ENCODE results near the gene FAM120A.
"Not testable (repeated sequence)": the region's sequence is repeated elsewhere in the genome, so short reads cannot be mapped to it uniquely, and the experiment has no call there.

The FAM120A gene, protein sequence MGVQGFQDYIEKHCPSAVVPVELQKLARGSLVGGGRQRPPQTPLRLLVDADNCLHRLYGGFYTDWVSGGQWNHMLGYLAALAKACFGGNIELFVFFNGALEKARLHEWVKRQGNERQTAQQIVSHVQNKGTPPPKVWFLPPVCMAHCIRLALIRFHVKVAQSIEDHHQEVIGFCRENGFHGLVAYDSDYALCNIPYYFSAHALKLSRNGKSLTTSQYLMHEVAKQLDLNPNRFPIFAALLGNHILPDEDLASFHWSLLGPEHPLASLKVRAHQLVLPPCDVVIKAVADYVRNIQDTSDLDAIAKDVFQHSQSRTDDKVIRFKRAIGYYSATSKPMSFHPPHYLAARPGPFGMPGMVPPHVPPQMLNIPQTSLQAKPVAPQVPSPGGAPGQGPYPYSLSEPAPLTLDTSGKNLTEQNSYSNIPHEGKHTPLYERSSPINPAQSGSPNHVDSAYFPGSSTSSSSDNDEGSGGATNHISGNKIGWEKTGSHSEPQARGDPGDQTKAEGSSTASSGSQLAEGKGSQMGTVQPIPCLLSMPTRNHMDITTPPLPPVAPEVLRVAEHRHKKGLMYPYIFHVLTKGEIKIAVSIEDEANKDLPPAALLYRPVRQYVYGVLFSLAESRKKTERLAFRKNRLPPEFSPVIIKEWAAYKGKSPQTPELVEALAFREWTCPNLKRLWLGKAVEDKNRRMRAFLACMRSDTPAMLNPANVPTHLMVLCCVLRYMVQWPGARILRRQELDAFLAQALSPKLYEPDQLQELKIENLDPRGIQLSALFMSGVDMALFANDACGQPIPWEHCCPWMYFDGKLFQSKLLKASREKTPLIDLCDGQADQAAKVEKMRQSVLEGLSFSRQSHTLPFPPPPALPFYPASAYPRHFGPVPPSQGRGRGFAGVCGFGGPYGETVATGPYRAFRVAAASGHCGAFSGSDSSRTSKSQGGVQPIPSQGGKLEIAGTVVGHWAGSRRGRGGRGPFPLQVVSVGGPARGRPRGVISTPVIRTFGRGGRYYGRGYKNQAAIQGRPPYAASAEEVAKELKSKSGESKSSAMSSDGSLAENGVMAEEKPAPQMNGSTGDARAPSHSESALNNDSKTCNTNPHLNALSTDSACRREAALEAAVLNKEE

DNA sequence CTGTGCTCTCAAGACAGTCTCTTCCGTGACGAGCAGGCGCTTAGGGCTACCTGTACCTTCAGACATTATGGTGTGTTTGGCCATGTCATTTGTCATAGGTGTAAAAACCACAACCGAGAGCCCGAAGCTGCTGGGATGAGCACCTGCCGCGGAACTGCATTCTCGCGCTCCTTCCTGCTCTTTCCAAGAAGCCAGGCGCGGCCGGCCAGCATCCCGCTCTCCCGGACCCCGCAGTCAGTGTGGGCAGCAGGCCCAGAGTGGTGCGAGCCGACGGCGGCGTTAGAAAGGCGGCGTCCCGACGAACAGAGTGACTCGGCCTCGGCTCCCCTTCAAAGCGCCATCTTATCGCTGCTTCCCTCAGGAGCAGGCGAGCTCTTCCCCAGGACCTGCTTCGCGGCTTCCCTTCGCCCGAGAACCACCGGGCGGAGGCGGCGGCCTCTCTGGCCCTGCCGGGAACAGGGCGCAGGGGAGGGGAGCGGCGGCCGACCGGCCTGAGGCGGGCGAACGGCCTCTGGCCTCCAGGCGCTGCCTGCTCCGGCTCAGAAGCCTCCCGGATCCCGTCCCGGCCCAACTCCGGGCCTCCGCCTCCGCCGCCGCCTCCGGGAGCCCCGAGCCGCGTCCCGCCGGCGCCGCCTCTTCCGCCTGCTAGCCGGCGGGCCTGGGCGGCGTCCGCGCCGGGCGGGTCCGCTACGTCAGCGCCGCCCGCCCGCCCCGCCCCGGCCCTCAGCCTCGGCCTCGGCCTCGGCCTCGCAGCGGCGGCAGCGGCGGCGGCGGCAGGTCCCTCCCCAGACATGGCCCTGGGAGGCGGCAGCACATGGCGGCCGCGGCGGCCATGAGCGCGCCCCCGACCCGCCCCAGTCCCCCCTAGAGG lies at the start of gene FAM120A:
FAM120A (plus strand) TSS at position 741 of the 871 bp plus-strand sequence. CDS start 231 bp downstream, outside the sequence.
- DNase-seq (ENCODE audit: low read depth), result peak; percentile 61

DNA sequence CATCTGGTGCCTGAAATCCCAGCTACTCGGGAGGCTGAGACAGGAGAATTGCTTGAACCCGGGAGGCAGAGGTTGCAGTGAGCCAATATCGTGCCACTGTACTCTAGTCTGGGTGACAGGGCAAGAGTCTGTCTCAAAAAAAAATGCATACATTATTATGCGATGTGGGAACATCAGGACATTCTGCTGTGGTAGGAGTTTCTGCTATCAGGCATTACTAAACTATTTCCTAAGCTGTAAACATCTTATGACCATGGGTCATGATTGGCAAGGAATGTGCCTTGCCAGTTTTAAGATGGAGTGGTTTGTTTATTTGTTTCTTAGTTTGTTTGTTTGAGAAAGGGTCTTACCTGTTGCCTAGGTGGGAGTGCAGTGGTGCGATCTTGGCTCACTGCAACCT lies 45.1 kb upstream of the FAM120A start:
- no peak for DNase-seq (ENCODE audit: low read depth)

DNA sequence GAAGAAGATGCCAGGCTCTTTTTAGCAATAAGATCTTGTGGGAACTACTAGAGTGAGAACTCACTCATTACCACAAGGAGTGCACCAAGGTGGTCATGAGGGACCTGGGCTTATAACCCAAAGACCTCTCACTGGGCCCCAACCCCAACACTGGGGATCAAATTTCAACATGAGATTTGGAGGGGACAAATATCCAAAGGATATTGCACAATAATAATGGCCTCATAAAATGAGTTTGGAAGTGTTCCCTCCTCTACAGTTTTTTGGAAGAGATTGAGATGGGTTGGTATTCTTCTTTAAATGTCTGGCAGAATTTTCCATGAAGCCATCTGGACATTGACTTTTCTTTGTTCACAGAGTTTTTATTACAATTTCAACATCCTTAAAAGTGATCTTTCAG lies 38.0 kb upstream of the FAM120A start:
- no peak for DNase-seq (ENCODE audit: low read depth)

DNA sequence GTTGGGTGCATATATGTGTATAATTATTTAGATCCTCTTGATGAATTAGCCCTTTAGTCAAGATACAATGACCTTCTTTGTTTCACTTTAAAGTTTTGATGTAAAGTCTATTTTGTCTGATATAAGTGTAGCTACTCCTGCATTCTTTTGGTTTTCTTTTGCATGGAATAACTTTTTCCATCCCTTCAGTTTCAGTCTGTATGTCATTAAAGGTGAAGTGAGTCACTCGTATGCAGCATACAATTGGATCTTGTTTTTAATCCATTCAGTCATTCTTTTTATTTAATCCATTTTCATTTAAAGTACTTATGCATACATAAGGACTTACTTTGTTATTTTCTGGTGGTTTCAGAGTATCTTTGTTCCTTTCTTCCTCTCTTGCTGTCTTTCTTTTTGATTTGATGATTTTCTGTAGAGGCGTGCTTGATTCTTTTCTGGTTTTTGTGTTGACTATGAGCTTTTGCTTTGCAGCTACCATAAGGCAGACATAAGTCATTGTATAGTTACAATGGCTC lies 36.3 kb upstream of the FAM120A start:
- DNase-seq (ENCODE audit: low read depth), result no peak

DNA sequence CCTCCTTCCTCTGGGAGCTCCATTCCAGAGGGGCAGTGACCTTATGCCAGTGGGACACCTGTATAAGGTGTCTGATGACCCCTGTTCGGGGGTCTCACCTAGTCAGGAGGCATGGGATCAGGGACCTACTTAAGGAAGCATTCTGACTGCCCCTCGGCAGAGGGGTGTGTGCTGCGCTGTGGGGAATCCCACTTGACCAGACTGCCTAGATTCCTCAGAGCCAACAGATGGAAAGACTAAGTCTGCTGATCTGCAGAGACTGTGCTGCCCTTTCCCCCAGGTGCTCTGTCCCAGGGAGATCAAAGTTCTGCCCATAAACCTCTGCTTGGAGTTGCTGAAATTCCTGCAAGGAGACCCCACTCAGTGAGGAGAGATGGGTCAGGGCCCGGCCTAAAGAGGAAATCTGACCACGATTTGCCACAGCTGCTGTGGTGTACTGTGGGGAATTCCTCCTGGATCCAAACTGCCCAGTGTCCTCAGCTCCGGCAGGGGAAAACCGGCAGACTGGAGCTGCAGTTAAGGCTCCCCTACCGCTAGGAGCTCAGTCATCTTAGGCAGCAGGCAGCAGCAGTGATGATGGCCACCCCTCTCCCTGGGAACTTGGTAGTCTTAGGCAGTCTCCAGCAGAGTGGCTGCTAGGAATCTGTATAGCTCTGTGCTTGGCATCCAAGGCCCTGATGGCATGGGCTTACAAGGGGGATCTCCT lies 34.8 kb upstream of the FAM120A start:
- no peak for DNase-seq (ENCODE audit: low read depth)

DNA sequence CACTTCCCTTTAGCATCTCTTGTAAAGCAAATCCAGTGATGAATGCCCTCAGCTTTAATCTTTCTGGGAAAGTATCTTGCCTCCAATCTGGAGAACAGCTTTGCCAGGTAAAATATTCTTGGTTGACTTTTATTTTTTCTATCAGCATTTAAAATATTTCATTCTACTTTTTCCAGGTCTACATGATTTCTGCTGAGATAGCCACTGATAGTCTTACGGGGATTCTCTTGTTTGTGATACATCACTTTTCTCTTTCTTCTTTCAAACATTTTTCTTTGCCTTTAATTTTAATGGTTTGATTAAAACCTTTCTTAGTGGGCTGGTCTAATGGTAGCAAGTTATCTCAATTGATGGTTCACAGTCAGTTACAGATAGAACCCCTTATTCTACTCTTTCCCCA lies 33.9 kb upstream of the FAM120A start:
- DNase-seq (ENCODE audit: low read depth), result no peak

DNA sequence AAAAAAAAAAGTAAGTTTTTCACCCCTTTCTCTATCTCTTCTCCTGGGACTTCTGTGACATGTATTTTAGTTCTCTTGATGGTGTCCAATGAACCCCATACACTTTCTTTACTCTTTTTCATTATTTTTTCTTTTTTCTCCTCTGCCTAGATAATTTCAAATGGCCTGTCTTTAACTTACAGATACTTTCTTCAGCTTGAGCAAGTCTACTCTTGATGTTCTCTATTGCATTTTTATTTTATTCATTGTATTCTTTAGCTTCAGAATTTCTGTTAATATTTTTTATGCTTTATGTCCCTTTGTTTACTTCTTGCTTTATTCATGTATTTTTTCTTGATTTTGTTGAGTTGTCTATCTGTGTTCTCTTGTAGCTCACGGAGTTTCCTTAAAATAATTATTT lies 32.5 kb upstream of the FAM120A start:
- no peak for DNase-seq (ENCODE audit: low read depth)

DNA sequence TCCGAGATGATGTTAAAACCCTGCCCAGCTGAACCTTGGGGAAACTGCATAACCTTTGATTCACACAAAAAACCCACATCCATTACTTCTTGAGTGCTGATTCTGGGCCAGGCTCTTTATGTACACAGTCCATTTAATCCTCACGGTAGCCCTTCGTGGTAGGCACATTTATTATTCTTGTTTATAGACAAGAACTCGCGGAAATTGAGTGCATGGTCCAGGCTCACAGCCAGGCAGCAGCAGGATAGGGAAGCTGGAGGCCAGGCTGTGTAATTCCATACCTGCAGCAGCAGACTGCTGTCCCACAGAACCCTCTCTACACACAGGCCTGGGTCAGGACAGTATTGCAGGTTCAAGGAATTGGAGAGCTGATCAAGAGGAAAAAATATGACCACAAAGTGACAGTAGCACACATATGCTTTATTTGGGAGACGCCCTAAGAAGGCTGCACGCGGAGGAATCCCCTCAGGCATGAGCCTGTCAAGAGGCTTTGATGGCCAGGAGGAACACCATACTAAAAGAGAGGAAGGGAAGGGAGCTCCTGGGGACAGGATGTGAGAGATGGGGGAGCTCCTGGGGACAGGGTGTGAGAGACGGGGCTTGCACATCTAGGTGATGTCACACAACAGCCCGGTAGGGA lies 28.4 kb upstream of the FAM120A start:
- no peak for DNase-seq (ENCODE audit: low read depth)

DNA sequence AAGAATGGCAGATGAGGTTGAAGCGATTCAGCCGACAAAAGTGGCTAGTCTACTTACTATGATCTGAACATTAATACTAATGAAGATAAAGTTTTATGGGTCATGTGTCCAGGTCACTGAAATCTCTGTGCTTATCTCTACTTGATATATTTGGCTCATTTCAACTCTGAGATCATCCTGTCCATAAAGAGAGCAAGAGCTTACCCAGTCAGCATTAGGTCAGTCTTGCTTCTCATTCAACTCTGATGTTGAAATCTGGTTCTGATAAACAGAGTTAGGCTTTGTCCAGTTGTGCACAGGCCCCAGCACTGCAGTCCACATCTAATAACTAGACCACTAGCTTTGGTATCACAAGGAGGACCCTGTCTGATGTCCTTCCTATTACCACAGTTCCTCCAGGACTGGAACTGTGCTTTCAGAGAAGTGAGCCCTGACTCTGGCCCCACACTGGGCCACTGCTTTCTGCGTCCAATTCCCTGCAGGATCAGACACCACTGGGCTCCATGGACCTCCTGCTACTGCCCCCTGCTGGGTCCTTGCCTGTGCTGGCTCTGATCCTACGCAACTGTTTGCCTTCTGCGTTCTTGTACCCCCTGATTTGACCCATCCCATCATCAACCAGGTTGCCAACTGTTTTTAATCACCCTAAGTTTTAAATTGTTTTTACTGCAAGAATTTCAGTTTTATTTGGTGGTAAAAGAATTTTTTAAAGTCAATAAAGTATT lies 23.7 kb upstream of the FAM120A start:
- no peak for DNase-seq (ENCODE audit: low read depth)

DNA sequence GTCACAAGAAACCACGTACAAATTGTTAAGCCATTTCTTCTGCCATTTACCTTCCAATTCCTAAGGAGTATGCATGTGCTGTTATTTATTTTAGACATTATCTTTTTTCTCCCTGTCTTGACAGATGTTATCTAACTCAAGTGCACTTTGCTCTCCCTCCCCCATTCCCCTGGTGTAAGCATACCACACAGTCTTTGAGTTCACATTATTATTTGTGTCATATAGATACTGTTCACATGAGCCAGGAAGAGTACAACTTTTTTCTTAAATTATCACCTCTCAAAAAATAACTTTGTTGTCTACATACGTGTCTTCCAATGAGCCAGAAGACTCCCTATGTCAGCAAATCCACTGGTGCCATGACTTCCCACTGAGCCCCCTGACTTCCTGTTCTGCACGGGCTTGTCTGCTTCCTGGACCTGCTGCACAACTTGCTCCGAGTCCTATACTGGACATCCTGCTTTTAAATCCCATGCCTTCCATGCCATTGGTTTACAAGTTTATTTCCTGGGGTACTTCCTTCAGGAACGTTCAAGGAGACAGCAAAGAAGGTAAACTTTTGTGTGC lies 19.9 kb upstream of the FAM120A start:
- no peak for DNase-seq (ENCODE audit: low read depth)

DNA sequence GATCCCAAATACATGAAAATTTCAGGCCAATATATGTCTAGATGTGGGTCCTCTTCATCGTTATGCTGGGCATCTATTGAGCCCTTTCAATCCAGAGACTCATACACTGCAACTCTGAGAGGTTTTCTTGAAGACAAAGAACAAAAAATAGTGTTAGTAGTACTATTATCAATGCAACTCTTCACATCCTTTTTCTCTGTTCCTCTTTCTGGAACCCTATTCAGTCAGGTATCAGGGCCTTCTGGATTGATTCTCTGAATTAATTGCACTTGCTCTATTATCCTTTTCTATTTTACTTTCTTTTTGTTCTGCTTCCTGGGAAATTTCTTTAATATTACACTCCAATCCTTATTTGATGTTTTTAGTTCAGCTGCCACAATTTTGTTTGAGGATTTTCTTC lies 18.5 kb upstream of the FAM120A start:
- DNase-seq (ENCODE audit: low read depth), result no peak

DNA sequence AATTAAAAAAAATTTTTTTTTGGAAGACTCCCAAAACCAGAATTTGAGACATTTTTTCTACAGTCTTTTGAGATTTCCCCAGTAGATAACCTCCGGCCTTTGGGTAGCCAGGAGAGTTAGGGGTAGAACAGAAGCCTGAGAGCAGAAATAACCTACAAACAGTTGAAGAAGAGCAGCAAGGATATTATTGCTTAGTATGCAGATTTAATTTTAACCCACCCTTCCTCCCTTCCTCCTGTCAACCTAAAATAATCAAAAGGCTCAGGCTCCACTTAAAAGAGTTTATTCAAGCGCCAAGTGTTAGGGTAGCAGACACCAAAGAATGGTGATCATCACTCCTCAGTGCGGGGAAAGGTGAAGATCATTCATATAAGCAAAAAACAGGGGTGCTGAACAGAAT lies 17.4 kb upstream of the FAM120A start:
- no peak for DNase-seq (ENCODE audit: low read depth)

DNA sequence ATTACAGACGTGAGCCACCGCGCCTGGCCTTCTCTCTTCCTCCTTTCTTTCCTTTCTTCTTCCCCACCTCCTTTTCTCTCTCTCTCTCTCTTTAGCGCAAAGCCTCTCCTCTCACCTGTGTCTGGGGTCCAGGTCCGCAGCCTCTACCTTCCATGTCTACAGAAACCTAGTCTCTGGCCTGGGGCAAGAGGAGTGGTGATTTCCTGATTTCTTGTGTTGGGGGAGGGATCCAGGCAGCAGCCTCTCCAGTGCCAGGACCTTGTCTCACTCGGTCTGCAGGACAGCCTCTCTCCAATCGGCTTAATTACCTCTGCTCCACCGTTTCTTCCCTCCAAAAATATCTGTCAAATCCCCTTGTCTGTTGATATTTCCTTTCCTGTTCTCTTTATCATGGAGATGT lies 16.1 kb upstream of the FAM120A start:
- no peak for DNase-seq (ENCODE audit: low read depth)

DNA sequence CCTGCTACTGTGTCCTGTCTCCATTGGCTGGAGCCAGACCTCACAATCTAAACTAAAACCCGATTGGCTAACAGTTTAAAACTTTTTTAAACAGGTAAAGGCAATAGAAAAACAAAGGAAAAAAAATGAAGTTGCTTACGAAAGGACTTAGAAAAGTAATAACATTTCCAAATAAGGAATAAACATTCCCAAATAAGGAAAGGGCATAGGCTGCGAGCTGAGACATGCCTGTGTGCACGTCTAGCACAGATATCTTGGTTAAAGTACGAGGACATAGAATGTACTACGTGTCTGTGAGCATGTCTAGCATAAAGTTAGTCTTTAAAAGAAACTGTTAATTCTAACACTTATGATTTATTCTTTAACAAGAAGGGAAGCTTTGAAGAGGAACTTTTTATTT lies 15.3 kb upstream of the FAM120A start:
- no peak for DNase-seq (ENCODE audit: low read depth)

DNA sequence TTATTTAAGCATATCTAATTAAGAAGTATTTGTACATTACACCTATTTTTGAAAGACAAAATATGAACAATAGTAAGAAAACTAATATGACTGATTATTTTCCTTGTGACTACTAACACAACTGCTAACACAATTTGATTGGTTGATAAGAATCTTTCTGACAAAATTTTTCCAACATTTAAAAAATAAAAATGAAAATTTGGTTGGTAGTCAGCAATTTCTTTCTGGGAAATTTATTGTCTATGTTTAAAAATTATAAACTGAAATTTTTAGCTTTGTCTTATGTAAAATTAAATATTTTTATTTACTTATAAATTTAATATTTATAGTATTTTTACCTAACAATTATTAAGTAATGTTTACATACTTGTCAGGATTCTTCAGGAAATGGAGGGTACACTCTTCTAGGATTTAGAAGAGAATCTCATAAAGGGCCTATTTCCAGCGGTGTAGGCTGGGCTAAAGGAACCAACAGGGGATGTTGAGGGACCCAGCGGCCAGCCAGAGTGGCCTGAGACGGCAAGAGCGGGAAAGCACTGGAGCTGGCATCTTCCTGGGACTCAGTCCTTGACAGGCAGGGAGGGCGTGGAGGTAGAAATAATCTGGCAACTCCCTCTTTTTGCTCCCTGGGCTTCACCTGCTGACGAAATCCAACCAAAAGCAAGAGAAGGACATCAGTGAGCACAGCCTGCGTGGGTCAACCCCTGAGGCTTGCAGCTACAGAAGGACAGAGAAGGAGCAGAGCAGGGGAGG lies 14.7 kb upstream of the FAM120A start:
- no peak for DNase-seq (ENCODE audit: low read depth)

DNA sequence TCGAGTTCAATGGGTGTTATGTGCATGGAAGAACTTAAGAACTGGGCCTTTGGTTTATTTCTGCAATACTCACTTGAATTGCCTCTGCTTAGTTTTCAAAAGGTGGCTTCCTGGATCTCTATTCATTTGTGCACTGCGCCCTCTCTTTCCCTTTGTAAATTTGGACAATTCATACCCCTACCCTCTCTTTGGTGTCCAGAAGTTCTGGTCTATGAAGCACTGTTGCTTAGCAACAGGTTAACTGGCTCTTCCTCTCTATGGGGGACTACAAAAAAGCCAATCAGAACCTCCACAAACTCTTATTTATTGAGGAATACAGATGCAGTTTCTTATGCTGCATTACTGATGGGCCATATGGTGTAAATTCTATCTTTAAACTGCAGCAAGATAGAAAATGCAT lies 13.5 kb upstream of the FAM120A start:
- no peak for DNase-seq (ENCODE audit: low read depth)

DNA sequence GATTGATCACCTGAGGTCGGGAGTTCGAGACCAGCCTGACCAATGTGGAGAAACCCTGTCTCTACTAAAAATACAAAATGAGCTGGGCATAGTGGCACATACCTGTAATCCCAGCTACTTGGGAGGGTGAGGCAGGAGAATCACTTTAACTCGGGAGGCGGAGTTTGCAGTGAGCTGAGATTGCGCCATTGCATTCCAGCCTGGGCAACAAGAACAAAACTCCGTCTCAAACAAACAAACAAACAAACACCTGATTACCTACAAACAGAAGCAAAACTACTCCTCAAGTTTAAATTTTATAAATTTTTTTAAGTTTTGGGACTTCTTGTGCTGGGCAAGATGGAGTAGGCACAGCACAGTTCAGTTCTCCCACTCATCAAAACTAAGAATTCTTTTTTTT lies 12.2 kb upstream of the FAM120A start:
- not testable (repeated sequence) for DNase-seq (ENCODE audit: low read depth)

DNA sequence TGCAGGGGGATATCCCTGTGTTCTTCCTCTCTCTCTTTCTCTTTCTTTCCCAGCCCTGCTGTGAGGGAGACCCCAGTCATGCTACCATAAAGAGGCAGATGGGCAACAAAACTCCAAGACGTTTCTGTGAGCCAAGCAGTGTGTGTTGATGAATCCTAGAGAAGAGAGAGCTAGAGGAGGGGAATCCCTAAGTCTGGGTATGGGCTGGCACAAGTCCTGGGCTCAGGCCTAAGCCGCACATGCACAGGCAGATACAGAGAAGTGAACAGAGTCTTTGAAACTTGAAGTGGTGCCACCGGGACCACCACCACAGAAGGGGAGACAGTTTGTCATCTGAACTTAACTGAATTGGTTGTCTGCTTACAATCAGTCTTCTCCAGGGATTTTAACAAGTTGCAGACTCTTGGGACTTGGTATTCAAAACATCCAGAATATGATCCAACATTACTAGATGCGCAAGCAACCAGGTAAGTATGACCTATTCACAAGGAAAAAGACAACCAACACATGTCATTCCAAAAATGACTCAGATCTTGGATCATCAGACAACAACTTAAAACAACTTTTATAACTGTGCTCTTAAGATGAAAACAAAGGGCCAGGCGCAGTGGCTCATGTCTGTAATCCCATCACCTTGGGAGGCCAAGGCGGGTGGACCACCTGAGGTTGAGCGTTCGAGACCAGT lies 10.4 kb upstream of the FAM120A start:
- DNase-seq (ENCODE audit: low read depth), result no peak
